SK-N-SH (cell line): ENCODE measurements around the gene PRDX6.

Source experiments
- ELF1 ChIP-seq: IDR thresholded peaks from 2 replicates; pipeline ENCODE4 v1.4.0; 2012
- EZH2phosphoT487 ChIP-seq: fragments of 200-600 bp; sonication (generic); IDR thresholded peaks from 2 replicates; pipeline ENCODE4 v1.6.1; 2017; ENCODE audit warnings: low read depth, mixed run types, mild to moderate bottlenecking, antibody characterized with exemption, moderate library complexity, borderline replicate concordance
- POLR2AphosphoS5 ChIP-seq: IDR thresholded peaks from 2 replicates; pipeline ENCODE4 v1.6.1; 2012; ENCODE audit warnings: low read depth, low read length
- RAD21 ChIP-seq: IDR thresholded peaks from 2 replicates; pipeline ENCODE4 v1.6.1; 2012; ENCODE audit warnings: mild to moderate bottlenecking, low read length
- RFX5 ChIP-seq: IDR thresholded peaks from 2 replicates; pipeline ENCODE4 v1.6.1; 2012; ENCODE audit warnings: mild to moderate bottlenecking, improper control_type of control experiment, low read length
- RXRA ChIP-seq: IDR thresholded peaks from 2 replicates; pipeline ENCODE4 v1.4.0; 2012; ENCODE audit warnings: low read depth, mild to moderate bottlenecking, borderline replicate concordance
- SIN3A ChIP-seq: IDR thresholded peaks from 2 replicates; pipeline ENCODE4 v1.6.1; 2012; ENCODE audit warnings: low read depth, mild to moderate bottlenecking, low read length, moderate library complexity, borderline replicate concordance
- SMC3 ChIP-seq: IDR thresholded peaks from 2 replicates; pipeline ENCODE4 v1.6.1; 2012; ENCODE audit warnings: low read depth, low read length, improper control_type of control experiment
- TAF1 ChIP-seq: IDR thresholded peaks from 2 replicates; pipeline ENCODE4 v1.6.1; 2012; ENCODE audit warnings: low read depth, mild to moderate bottlenecking, low read length, moderate library complexity, borderline replicate concordance
- TF ChIP-seq, protein P1 (sequence below): IDR thresholded peaks from 2 replicates; pipeline ENCODE4; 2012
- TF ChIP-seq, protein P2 (sequence below): fragments of 200-600 bp; sonication (generic); IDR thresholded peaks from 2 replicates; pipeline ENCODE4 v1.6.1; 2017; ENCODE audit warnings: antibody characterized with exemption, mild to moderate bottlenecking, moderate library complexity
- TF ChIP-seq, protein P3 (sequence below): fragments of 150-350 bp; IDR thresholded peaks from 2 replicates; pipeline ENCODE4 v1.6.1; 2017; ENCODE audit warnings: antibody characterized with exemption, low read length, low read depth, borderline replicate concordance

DNA sequence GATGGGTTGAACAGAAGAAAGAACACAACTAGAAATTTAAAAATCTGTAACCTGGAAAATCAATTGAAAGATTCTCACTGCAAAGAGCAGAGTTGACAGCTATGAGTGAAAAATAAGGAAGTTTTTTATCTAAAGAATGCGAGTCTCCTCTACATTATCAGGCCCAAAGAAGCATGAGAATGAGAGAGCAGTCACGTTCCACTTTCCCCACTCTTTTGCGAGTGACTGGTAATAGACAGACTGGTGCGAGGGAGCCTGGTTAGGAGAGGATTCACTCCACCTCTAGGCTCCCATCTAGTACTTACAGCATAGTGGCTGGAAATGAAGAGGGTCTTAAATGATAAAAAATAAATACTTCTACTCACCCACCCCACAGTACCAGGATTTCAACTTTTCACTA, 52.0 kb downstream of the PRDX6 start:
- TF ChIP-seq, protein P1, sequence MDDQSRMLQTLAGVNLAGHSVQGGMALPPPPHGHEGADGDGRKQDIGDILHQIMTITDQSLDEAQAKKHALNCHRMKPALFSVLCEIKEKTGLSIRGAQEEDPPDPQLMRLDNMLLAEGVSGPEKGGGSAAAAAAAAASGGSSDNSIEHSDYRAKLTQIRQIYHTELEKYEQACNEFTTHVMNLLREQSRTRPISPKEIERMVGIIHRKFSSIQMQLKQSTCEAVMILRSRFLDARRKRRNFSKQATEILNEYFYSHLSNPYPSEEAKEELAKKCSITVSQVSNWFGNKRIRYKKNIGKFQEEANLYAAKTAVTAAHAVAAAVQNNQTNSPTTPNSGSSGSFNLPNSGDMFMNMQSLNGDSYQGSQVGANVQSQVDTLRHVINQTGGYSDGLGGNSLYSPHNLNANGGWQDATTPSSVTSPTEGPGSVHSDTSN = no peak
- TF ChIP-seq POLR2AphosphoS5 = no peak
- TF ChIP-seq, protein P2, sequence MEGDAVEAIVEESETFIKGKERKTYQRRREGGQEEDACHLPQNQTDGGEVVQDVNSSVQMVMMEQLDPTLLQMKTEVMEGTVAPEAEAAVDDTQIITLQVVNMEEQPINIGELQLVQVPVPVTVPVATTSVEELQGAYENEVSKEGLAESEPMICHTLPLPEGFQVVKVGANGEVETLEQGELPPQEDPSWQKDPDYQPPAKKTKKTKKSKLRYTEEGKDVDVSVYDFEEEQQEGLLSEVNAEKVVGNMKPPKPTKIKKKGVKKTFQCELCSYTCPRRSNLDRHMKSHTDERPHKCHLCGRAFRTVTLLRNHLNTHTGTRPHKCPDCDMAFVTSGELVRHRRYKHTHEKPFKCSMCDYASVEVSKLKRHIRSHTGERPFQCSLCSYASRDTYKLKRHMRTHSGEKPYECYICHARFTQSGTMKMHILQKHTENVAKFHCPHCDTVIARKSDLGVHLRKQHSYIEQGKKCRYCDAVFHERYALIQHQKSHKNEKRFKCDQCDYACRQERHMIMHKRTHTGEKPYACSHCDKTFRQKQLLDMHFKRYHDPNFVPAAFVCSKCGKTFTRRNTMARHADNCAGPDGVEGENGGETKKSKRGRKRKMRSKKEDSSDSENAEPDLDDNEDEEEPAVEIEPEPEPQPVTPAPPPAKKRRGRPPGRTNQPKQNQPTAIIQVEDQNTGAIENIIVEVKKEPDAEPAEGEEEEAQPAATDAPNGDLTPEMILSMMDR = no peak
- no peak for TF ChIP-seq SMC3
- no peak for TF ChIP-seq RAD21
- TF ChIP-seq ELF1 = no peak
- TF ChIP-seq EZH2phosphoT487 = no peak
- TF ChIP-seq, protein P3, sequence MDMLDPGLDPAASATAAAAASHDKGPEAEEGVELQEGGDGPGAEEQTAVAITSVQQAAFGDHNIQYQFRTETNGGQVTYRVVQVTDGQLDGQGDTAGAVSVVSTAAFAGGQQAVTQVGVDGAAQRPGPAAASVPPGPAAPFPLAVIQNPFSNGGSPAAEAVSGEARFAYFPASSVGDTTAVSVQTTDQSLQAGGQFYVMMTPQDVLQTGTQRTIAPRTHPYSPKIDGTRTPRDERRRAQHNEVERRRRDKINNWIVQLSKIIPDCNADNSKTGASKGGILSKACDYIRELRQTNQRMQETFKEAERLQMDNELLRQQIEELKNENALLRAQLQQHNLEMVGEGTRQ = no peak
- TF ChIP-seq SIN3A = no peak
- TF ChIP-seq RFX5 = no peak
- no peak for TF ChIP-seq RXRA
- TF ChIP-seq TAF1 = no peak
